GM10266 (cell line): Measurements from ENCODE around the gene ASTE1.

Experiments
- DNase-seq: peaks from one replicate; pipeline ENCODE4 v3.0.0; 2012; ENCODE audit errors: extremely low spot score
- CTCF ChIP-seq: IDR thresholded peaks from 2 replicates; pipeline ENCODE4 v1.5.1; 2012; ENCODE audit warnings: mild to moderate bottlenecking, low read depth; ENCODE audit not compliant: control insufficient read depth, insufficient read depth; ENCODE audit errors: missing control alignments

ASTE1 gene

GRCh38 chr3:131008326-131008725 lies 18.3 kb downstream of the ASTE1 start:
- no peak for DNase-seq
- no peak for TF ChIP-seq CTCF

GRCh38 chr3:131007782-131008181 lies 18.8 kb downstream of the ASTE1 start:
- DNase-seq: no peak
- TF ChIP-seq CTCF: no peak

GRCh38 chr3:131007256-131007655 lies 19.4 kb downstream of the ASTE1 start:
- TF ChIP-seq CTCF: no peak
- DNase-seq: no peak

- TF ChIP-seq CTCF: no peak
Observed at GRCh38 chr3:131004603-131005002, 22.0 kb downstream of the ASTE1 start.

GRCh38 chr3:131001071-131001470 lies 25.6 kb downstream of the ASTE1 start:
- TF ChIP-seq CTCF: no peak
- no peak for DNase-seq

More at GRCh38 chr3:131004603-131005002, 22.0 kb downstream of the ASTE1 start:
- no peak for DNase-seq

GRCh38 chr3:130997289-130997688 lies 29.3 kb downstream of the ASTE1 start:
- TF ChIP-seq CTCF: no peak
- DNase-seq: no peak

- TF ChIP-seq CTCF: no peak
- no peak for DNase-seq
Observed at GRCh38 chr3:130992344-130992743, 34.3 kb downstream of the ASTE1 start.

- no peak for TF ChIP-seq CTCF
- no peak for DNase-seq
Observed at GRCh38 chr3:130991126-130991525, 35.5 kb downstream of the ASTE1 start.
